Fibroblast of pulmonary artery (primary cell): ENCODE results near the gene PPP1CB.

ENCODE experiments used
- DNase-seq: peaks from one replicate; pipeline ENCODE4 v3.0.0-alpha.2; 2010; ENCODE audit warnings: low read depth
- H3K4me3 ChIP-seq: replicated peaks from 2 replicates; pipeline ENCODE4 v1.5.1; 2011; ENCODE audit warnings: low read depth, mild to moderate bottlenecking, control low read depth, low read length, moderate library complexity
- TF ChIP-seq, protein P1 (sequence below): IDR thresholded peaks from 2 replicates; pipeline ENCODE4 v1.5.1; 2011; ENCODE audit warnings: mild to moderate bottlenecking, control low read depth, low read length, inconsistent platforms; ENCODE audit errors: missing control alignments

Gene PPP1CB

DNA sequence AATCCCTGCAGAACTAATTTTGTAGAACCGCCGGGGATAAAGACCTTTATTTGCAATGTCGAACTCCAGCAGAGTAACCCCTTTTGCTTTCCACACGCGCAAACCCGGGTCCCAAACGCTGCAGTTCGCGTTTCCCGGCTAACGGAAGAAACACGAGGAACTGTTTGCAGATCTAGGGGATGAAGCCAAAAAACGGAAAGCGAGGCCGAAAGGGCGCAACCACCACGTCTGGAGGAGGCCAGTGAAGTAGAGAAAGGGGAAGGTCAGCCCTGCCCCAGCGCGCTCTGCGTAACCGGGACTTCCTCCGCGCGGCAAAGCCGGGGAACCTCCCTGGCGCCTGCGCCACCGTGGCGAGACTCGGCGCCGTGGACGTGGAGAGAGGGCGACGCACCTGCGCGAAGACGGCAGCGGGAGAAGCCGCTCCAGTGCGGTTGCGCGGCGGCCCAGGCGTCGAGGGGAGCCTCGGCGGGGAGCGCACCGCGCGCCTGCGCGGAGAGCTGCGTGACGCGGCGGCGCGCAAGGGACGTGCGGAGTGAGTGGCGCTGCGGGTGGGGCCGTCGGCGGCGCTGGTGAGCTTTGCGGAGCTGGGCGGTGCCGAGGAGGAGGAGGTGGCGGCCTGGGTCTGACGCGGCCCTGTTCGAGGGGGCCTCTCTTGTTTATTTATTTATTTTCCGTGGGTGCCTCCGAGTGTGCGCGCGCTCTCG is at the start of gene PPP1CB:
Gene PPP1CB, plus strand, starts transcription at position 579 of the 704 bp plus-strand sequence. CDS start 295 bp downstream, outside the sequence.
- TF ChIP-seq, protein P1, sequence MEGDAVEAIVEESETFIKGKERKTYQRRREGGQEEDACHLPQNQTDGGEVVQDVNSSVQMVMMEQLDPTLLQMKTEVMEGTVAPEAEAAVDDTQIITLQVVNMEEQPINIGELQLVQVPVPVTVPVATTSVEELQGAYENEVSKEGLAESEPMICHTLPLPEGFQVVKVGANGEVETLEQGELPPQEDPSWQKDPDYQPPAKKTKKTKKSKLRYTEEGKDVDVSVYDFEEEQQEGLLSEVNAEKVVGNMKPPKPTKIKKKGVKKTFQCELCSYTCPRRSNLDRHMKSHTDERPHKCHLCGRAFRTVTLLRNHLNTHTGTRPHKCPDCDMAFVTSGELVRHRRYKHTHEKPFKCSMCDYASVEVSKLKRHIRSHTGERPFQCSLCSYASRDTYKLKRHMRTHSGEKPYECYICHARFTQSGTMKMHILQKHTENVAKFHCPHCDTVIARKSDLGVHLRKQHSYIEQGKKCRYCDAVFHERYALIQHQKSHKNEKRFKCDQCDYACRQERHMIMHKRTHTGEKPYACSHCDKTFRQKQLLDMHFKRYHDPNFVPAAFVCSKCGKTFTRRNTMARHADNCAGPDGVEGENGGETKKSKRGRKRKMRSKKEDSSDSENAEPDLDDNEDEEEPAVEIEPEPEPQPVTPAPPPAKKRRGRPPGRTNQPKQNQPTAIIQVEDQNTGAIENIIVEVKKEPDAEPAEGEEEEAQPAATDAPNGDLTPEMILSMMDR, result no peak
- peak; percentile 98 for DNase-seq
- peak within 1 kb of the TSS; percentile 99 for H3K4me3 ChIP-seq

DNA sequence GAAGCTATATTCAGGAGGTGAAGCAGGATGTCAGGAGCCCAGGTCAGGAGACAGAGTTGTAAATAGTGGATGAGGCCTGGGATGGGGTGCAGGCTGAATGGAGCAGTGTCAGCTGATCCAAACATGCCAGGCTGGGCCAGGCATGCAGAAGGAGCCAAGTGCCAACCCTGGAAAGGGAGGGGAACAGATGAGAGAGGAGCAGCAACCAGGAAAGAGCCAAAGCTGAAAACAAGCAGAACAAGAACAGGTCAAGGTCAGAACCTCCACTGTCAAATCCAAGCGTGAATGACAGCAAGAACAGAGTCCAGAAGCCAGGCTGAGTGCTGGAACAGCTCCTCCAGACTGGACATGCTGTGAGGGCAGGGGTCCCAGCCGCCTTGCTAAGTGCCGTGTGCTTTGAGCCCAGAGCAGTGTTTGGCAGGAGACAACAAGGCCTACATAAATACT is 49.2 kb upstream of the PPP1CB start:
- TF ChIP-seq, protein P1, result no peak
- DNase-seq, result no peak
- H3K4me3 ChIP-seq, result no peak overlapping the region

DNA sequence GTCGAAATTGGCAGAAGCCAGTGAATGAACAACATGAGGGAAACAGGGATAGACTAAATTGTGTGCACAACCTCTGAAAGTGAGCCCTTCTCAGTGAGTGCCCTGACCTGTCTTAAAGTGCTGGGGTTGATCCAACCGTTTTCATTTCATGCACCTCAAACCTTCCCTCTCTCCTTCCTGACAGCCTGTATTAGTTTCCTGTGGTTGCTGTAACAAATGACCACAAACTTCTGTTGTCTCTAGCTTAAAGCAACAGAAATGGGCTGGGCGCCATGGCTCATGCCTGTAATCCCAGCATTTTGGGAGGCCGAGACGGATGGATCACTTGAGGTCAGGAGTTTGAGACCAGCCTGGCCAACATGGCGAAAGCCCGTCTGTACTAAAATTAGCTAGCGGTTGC is 48.8 kb upstream of the PPP1CB start:
- TF ChIP-seq, protein P1, result no peak
- DNase-seq, result no peak
- no peak overlapping the region for H3K4me3 ChIP-seq

DNA sequence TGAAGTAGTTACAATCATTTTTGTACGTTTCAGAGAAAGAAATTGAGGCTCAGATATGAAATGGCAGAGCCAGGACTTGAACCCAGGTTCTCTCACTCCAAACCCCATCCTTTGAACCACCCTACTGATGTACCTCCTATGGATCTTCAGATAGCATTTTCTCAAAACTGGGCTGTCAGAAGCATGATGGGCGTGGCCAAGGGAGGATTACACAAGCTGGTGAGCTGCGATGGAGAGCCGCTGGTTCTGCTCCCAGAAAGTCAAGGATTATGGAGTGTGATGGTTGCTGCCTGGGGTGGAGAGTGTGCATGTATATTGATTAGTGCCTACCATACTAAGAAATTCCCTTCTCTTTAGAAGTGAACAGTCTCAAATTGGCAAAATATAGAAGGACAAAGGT is 47.0 kb upstream of the PPP1CB start:
- H3K4me3 ChIP-seq, result no peak overlapping the region
- TF ChIP-seq, protein P1, result no peak
- no peak for DNase-seq

DNA sequence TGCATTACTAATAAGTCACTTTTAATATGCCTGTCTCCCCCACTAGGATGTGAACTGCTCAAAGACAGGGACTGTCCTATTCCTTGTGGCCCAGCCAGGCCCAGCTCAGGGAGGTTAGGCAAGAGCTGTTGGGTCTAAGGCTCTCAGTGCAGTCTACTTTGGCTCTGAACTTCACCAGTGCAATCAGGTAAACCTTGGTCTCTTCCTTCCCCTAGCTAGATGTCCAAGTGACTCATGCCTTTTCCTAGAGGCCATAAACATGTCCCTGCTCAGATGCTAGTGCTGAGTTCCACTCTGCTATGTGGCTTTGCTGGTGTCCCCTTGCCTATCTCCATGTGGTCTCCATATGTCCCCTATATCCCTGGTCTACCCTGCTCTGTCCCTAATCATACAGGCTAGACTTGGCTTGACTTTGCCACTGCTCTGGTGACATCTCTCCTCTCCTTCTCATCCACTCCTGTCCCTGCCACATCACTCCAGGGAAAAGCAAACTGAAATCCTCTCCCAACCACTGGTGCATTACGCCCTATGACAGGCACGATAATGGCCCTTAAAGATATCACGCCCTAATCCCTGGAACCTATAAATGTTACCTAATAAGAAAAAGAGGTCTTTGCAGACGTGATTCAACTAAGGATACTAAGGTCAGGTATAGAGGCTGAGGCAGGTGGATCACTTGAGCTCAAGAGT is 45.7 kb upstream of the PPP1CB start:
- DNase-seq, result no peak
- TF ChIP-seq, protein P1, result no peak
- no peak overlapping the region for H3K4me3 ChIP-seq

DNA sequence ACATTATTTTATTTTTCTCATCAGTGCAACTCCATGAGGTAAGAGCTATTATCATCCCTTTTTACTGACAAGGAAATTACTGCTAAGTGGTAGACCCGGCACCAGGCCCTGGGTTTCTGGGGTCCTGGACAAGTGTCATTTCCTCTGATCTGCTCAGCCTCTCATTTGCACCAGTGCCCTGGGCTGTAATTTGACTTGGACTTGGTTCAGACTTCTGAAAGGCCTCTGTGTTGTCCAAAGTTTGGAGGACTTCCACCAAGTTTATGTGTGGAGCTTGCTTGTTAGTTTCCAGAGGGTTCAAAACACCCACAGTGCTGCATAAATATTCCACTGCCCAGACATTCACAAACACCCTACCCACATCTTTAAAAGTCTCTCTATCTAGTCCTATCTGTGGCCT is 44.0 kb upstream of the PPP1CB start:
- DNase-seq, result no peak
- TF ChIP-seq, protein P1, result no peak
- no peak overlapping the region for H3K4me3 ChIP-seq
